ENCODE results near the gene RELA.

RELA gene

GRCh38 chr11:65637032-65637557 lies 25.6 kb downstream of the RELA start:
- Histone ChIP-seq H3K4me3 (replicated peaks; ENCODE audit: insufficient read depth, low read length) (no peak overlapping the region), H3K27ac (replicated peaks) (peak overlapping the region; percentile 35; the same call in 1 of the 2 replicates), H3K27me3 (ENCODE audit: insufficient read depth, poor library complexity, severe bottlenecking) (no peaks in the 10 kb centered on the region)
- DNase-seq (ENCODE audit: low read depth in 1 of 2, low spot score in 1 of 2): no peak
- TF ChIP-seq CTCF (IDR thresholded peaks at IDR 0.05; ENCODE audit: insufficient read depth, low read length) (no peak), SPI1 (IDR thresholded peaks at IDR 0.05; ENCODE audit: borderline replicate concordance, low read depth) (no peak), REST (IDR thresholded peaks at IDR 0.05; ENCODE audit: insufficient replicate concordance, low read depth) (no peak), GABPA (IDR thresholded peaks at IDR 0.05; ENCODE audit: low read depth) (no peak), POLR2AphosphoS5 (IDR thresholded peaks at IDR 0.05; ENCODE audit: low read depth) (no peak)

GRCh38 chr11:65636108-65637031 lies 26.3 kb downstream of the RELA start:
- TF ChIP-seq CTCF (IDR thresholded peaks at IDR 0.05; ENCODE audit: insufficient read depth, low read length) (no peak), REST (IDR thresholded peaks at IDR 0.05; ENCODE audit: insufficient replicate concordance, low read depth) (no peak), SPI1 (IDR thresholded peaks at IDR 0.05; ENCODE audit: borderline replicate concordance, low read depth) (no peak), GABPA (IDR thresholded peaks at IDR 0.05; ENCODE audit: low read depth) (no peak), POLR2AphosphoS5 (IDR thresholded peaks at IDR 0.05; ENCODE audit: low read depth) (no peak)
- Histone ChIP-seq H3K27ac (replicated peaks) (no peak overlapping the region), H3K27me3 (ENCODE audit: insufficient read depth, poor library complexity, severe bottlenecking) (no peaks in the 10 kb centered on the region), H3K4me3 (replicated peaks; ENCODE audit: insufficient read depth, low read length) (no peak overlapping the region)
- DNase-seq (ENCODE audit: low read depth in 1 of 2, low spot score in 1 of 2): no peak

- no peak overlapping the region for H3K27ac ChIP-seq (replicated peaks)
- no peak for DNase-seq (ENCODE audit: low read depth in 1 of 2, low spot score in 1 of 2)
- TF ChIP-seq POLR2AphosphoS5 (IDR thresholded peaks at IDR 0.05; ENCODE audit: low read depth) (no peak), SPI1 (IDR thresholded peaks at IDR 0.05; ENCODE audit: borderline replicate concordance, low read depth) (no peak), CTCF (IDR thresholded peaks at IDR 0.05; ENCODE audit: insufficient read depth, low read length) (no peak), REST (IDR thresholded peaks at IDR 0.05; ENCODE audit: insufficient replicate concordance, low read depth) (no peak), GABPA (IDR thresholded peaks at IDR 0.05; ENCODE audit: low read depth) (no peak)
- no peaks in the 10 kb centered on the region for H3K27me3 ChIP-seq (ENCODE audit: insufficient read depth, poor library complexity, severe bottlenecking)
- no peak overlapping the region for H3K4me3 ChIP-seq (replicated peaks; ENCODE audit: insufficient read depth, low read length)
Observed at GRCh38 chr11:65634905-65635731, 27.6 kb downstream of the RELA start.

Measured in HL-60 (cell line).